RPMI7951 (cell line): ENCODE measurements around the gene NPRL2. TPM values are rescaled to one million over a fixed set of nuclear protein-coding genes. Genes with fewer than 3 reads are reported as not detected.
A peak's percentile ranks its signal among the peaks of the same experiment; 100 is the strongest.

Experiments
- DNase-seq: peaks from one replicate; pipeline ENCODE4 v3.0.0-alpha.2; 2012; ENCODE audit warnings: low read depth
- total RNA-seq: library from RNA; depleted of rRNA; stranded (reverse); fragments of >200 nt; shearing (Covaris generic); gene quantifications from 2 replicates; pipeline ENCODE4 v1.2.3, GENCODE V29; 2014

The NPRL2 gene
- total RNA-seq, 1 experiment from 2014 or later = 35.7 TPM

GRCh38 chr3:50350213-50350526 is 405 bp downstream of the NPRL2 start:
- DNase-seq = no peak

GRCh38 chr3:50347187-50347813 is 3.3 kb downstream of the NPRL2 start:
- DNase-seq = peak; percentile 73

GRCh38 chr3:50345586-50346234 is 4.9 kb downstream of the NPRL2 start, which contains the start of gene ZMYND10:
ZMYND10 (minus strand) TSS chr3:50345732; CDS start chr3:50345579, 153 bp downstream.
- DNase-seq = peak; percentile 69

- DNase-seq = no peak
Measured at GRCh38 chr3:50345008-50345407, 5.6 kb downstream of the NPRL2 start.

GRCh38 chr3:50342813-50343633 is 7.6 kb downstream of the NPRL2 start:
- DNase-seq = no peak

GRCh38 chr3:50341996-50342650 is 8.5 kb downstream of the NPRL2 start:
- DNase-seq = no peak

- no peak for DNase-seq
Measured at GRCh38 chr3:50341537-50341936, 9.0 kb downstream of the NPRL2 start.

- DNase-seq = peak; percentile 81
Measured at GRCh38 chr3:50340448-50341329, 9.9 kb downstream of the NPRL2 start, which contains the start of gene RASSF1. RASSF1 (minus strand) TSS chr3:50340836; CDS start chr3:50340805, 31 bp downstream.

GRCh38 chr3:50340147-50340447 is 10.5 kb downstream of the NPRL2 start:
- DNase-seq = no peak

- DNase-seq = peak; percentile 42
Measured at GRCh38 chr3:50339485-50340146, 11.0 kb downstream of the NPRL2 start.

- no peak for DNase-seq
Measured at GRCh38 chr3:50338965-50339364, 11.6 kb downstream of the NPRL2 start.

- DNase-seq = peak; percentile 99
Measured at GRCh38 chr3:50337175-50337861, 13.3 kb downstream of the NPRL2 start.

- DNase-seq = peak; percentile 38
Measured at GRCh38 chr3:50336452-50337174, 14.0 kb downstream of the NPRL2 start.

- no peak for DNase-seq
Measured at GRCh38 chr3:50334339-50335075, 16.1 kb downstream of the NPRL2 start.

GRCh38 chr3:50333744-50334328 is 16.7 kb downstream of the NPRL2 start:
- DNase-seq = peak; percentile 28

- no peak for DNase-seq
Measured at GRCh38 chr3:50331364-50331907, 19.1 kb downstream of the NPRL2 start.

GRCh38 chr3:50330330-50330729 is 20.2 kb downstream of the NPRL2 start:
- no peak for DNase-seq
